Endothelial cell of umbilical vein (primary cell): Measurements from ENCODE around the gene SLC28A2. TPM values are rescaled to one million over a fixed set of nuclear protein-coding genes. Genes with fewer than 3 reads are reported as not detected.

Experiments used
- BruUV-seq: library from RNA; stranded (reverse); fragments of 400-500 nt; replicated peaks from 2 replicates; lab custom pipeline; 2021; lab: Mats Ljungman, UMichigan
- CTCF ChIA-PET: fragments of 300-600, 350-600 bp; sonication (Branson Sonifier 250); formaldehyde crosslinking; loops from one replicate; lab custom pipeline; 2021; ENCODE audit warnings: antibody characterized with exemption, inconsistent platforms; lab: Charles Lee
- POLR2A ChIA-PET: fragments of 300-600, 350-600 bp; sonication (Branson Sonifier 250); formaldehyde crosslinking; loops from one replicate; lab custom pipeline; 2021; ENCODE audit warnings: antibody characterized with exemption, inconsistent platforms; lab: Charles Lee
- DNase-seq: peaks from one replicate; pipeline ENCODE4 v3.0.0-alpha.2; 2011; ENCODE audit warnings: low read depth, low spot score
- FAIRE-seq: peaks from 2 replicates; lab custom pipeline; 2011; peaks lifted over from hg19 to GRCh38; lab: Jason Lieb, UNC
- H2AFZ ChIP-seq: 2 replicates; pipeline ENCODE4 v1.6.0; 2012; ENCODE audit warnings: low read depth, low read length, control low read depth, inconsistent platforms
- H3K27ac ChIP-seq: 2 replicates; pipeline ENCODE4 v1.5.1; 2011; ENCODE audit warnings: low read depth, mild to moderate bottlenecking, control low read depth, low read length, moderate library complexity; ENCODE audit not compliant: insufficient read depth
- H3K27me3 ChIP-seq, 2 experiments: 2 replicates each; pipeline versions ENCODE4 v1.6.0 to v1.6.1; 2011; ENCODE audit warnings: low read length in 2 of 2, mixed read lengths in 1 of 2; ENCODE audit not compliant: control insufficient read depth in 2 of 2, insufficient read depth in 2 of 2
- H3K36me3 ChIP-seq, 2 experiments: 2 replicates in 1 of 2; 3 replicates in 1 of 2; pipeline ENCODE4 v1.5.1; 2011; ENCODE audit warnings: low read length in 2 of 2, mild to moderate bottlenecking in 1 of 2, moderate library complexity in 1 of 2; ENCODE audit not compliant: control insufficient read depth in 2 of 2, insufficient read depth in 2 of 2; ENCODE audit errors: extremely low read depth in 1 of 2
- H3K4me1 ChIP-seq: 3 replicates; pipeline ENCODE4 v1.5.1; 2011; ENCODE audit warnings: mild to moderate bottlenecking, low read length; ENCODE audit not compliant: control insufficient read depth, insufficient read depth; ENCODE audit errors: extremely low read depth
- H3K4me2 ChIP-seq: 2 replicates; pipeline ENCODE4 v1.6.1; 2011; ENCODE audit warnings: low read length, control low read depth, mixed read lengths; ENCODE audit not compliant: insufficient read depth
- H3K4me3 ChIP-seq, 3 experiments: fragments of 200-600 bp in 1 of 3; sonication (generic), shearing (Covaris generic) in 1 of 3; replicated peaks in 1 of 3; 2 replicates each; pipeline ENCODE4 v1.5.1; 2011 to 2016; ENCODE audit warnings: control low read depth in 3 of 3, low read length in 3 of 3, mild to moderate bottlenecking in 2 of 3, inconsistent platforms in 1 of 3, low read depth in 1 of 3, moderate library complexity in 1 of 3; ENCODE audit not compliant: insufficient read depth in 1 of 3
- H3K79me2 ChIP-seq: 2 replicates; pipeline ENCODE4 v1.6.0; 2012; ENCODE audit warnings: low read length, inconsistent platforms; ENCODE audit not compliant: control insufficient read depth, insufficient read depth
- H3K9ac ChIP-seq: replicated peaks from 2 replicates; pipeline ENCODE3; 2011; ENCODE audit warnings: low read length, control low read depth; ENCODE audit not compliant: insufficient read depth; ENCODE audit errors: extremely low read depth
- H3K9me1 ChIP-seq: replicated peaks from 3 replicates; pipeline ENCODE4 v1.6.0; 2011; ENCODE audit warnings: mild to moderate bottlenecking, low read length; ENCODE audit not compliant: control insufficient read depth, insufficient read depth; ENCODE audit errors: extremely low read depth
- H3K9me3 ChIP-seq: replicated peaks from 2 replicates; pipeline ENCODE4 v1.5.1; 2012; ENCODE audit warnings: low read length, inconsistent platforms; ENCODE audit not compliant: control insufficient read depth, insufficient read depth
- H4K20me1 ChIP-seq: replicated peaks from 2 replicates; pipeline ENCODE3; 2011; ENCODE audit warnings: mild to moderate bottlenecking, low read length; ENCODE audit not compliant: control insufficient read depth, insufficient read depth; ENCODE audit errors: extremely low read depth
- EZH2 ChIP-seq: IDR thresholded peaks from 2 replicates; pipeline ENCODE4 v1.6.1; 2012; ENCODE audit warnings: borderline replicate concordance, low read depth, mild to moderate bottlenecking, moderate library complexity, low read length, inconsistent platforms; ENCODE audit not compliant: severe bottlenecking
- FOS ChIP-seq: IDR thresholded peaks from 2 replicates; pipeline ENCODE4 v1.6.1; 2011; ENCODE audit warnings: mild to moderate bottlenecking, low read length, moderate library complexity, borderline replicate concordance; ENCODE audit not compliant: insufficient read depth
- GATA2 ChIP-seq: IDR thresholded peaks from 2 replicates; pipeline ENCODE4 v1.7.0; 2011; ENCODE audit warnings: low read depth, mild to moderate bottlenecking, moderate library complexity, mixed read lengths, low read length; ENCODE audit not compliant: insufficient read length, insufficient read depth
- JUN ChIP-seq: IDR thresholded peaks from 2 replicates; pipeline ENCODE4 v1.6.1; 2011; ENCODE audit warnings: borderline replicate concordance, low read depth; ENCODE audit not compliant: insufficient read length, insufficient read depth
- MYC ChIP-seq: IDR thresholded peaks from one replicate; pipeline ENCODE4 v1.6.1; 2011; ENCODE audit warnings: mild to moderate bottlenecking, low read depth, low read length
- POLR2A ChIP-seq: IDR thresholded peaks from 2 replicates; pipeline ENCODE4 v1.6.1; 2012; ENCODE audit warnings: low read depth, mild to moderate bottlenecking, control low read depth, low read length
- POLR2AphosphoS5 ChIP-seq: IDR thresholded peaks from 2 replicates; pipeline ENCODE4 v1.6.1; 2012; ENCODE audit warnings: low read depth, mild to moderate bottlenecking, control low read depth, low read length, moderate library complexity; ENCODE audit not compliant: insufficient read depth
- dilution Hi-C: fragments of 300-500 bp; cut with MboI; formaldehyde crosslinking; loops from one replicate; pipeline ENCODE4 v1.15.0; 2019; ENCODE audit warnings: low sequenced_read_pairs; ENCODE audit not compliant: extremely low pct_ligation_motif_present
- intact Hi-C: fragments of 100-400 bp; cut with micrococcal nuclease; formaldehyde crosslinking; loops from one replicate; pipeline ENCODE4 v1.10.0; 2022
- polyA plus RNA-seq, 4 experiments: library from polyadenylated mRNA; depleted of rRNA in 3 of 4; stranded (reverse) in 3 of 4; unstranded in 1 of 4; fragments of >200 nt; gene quantifications; 2 replicates each; pipeline versions ENCODE4 v1.2.1 to v1.2.3, GENCODE V29; 2011 to 2012; ENCODE audit warnings: missing spikeins in 1 of 4
- total RNA-seq: library from RNA; stranded (reverse); gene quantifications from 2 replicates; pipeline ENCODE4 v1.2.3, GENCODE V29; 2021
- TF ChIP-seq, protein P1 (sequence below): IDR thresholded peaks from 2 replicates; pipeline ENCODE4 v1.6.1; 2011; ENCODE audit not compliant: insufficient read depth, insufficient read length
- TF ChIP-seq, protein P2 (sequence below), 2 donors: IDR thresholded peaks; 1 replicate in 1 of 2; 2 replicates in 1 of 2; pipeline ENCODE4 v1.5.1; 2011; ENCODE audit warnings: low read length in 2 of 2, mild to moderate bottlenecking in 2 of 2, moderate library complexity in 2 of 2, control low read depth in 1 of 2, inconsistent platforms in 1 of 2, low read depth in 1 of 2; ENCODE audit not compliant: insufficient read depth in 1 of 2; ENCODE audit errors: extremely low read depth in 1 of 2

SLC28A2 gene
- total and polyA plus RNA-seq, 2 donors (not counting 3 experiments of a cell fraction or from before 2014, with no cell fraction given) = not detected

DNA sequence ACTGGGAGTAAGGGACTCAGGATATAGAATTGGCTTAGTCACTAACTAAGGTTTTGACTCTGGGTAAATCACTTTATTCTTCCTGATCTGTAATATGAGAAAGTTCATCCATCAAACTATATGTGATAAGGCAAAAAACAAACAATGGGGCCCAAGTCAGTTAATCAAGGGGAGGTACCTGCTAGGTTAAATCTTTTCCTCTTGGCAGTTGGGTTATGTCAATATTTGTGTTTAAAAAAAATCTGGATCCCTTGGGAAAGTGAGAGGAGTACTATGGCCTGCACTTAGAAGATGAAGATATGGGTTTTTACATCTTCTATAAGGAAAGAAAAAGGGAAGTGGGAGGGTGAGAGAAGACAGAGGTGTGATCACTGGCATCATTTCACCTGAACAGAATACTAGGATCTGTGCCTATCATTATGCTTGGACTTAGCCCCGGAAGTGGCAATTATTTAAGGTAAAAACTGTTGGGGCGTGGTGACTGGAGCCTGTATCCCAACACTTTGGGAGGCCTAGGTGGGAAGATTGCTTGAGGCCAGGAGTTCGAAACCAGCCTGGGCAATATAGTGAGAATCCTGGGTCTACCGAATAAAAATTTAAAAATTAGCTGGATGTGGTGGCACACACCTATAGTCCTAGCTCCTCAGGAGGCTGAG lies 2.8 kb upstream of the SLC28A2 start:
- intact Hi-C loops = no loop called here
- FAIRE-seq (no peak), DNase-seq (no peak)
- Histone ChIP-seq H3K4me1 (no peaks in the 10 kb centered on the region), H3K9ac (no peak overlapping the region), H3K4me3 (no peak overlapping the region), H3K36me3 (no peaks in the 10 kb centered on the region), H3K27me3 (no peaks in the 10 kb centered on the region), H3K27ac (no peak overlapping the region), H2AFZ (no peak overlapping the region), H4K20me1 (no peaks in the 10 kb centered on the region), H3K4me2 (no peak overlapping the region), H3K9me1 (no peaks in the 10 kb centered on the region), H3K79me2 (no peaks in the 10 kb centered on the region), H3K9me3 (no peaks in the 10 kb centered on the region)
- BruUV-seq = no TSS peak
- ChIA-PET CTCF (interaction anchor here (1.3 kb wide), 1 partner anchor 51 kb away, joined by 4 read pairs; no protein-coding TSS in a partner anchor), POLR2A (no interaction called here)
- TF ChIP-seq POLR2A (no peak), MYC (no peak), FOS (no peak)
- TF ChIP-seq, protein P1, sequence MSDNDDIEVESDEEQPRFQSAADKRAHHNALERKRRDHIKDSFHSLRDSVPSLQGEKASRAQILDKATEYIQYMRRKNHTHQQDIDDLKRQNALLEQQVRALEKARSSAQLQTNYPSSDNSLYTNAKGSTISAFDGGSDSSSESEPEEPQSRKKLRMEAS = no peak
- dilution Hi-C loops = no loop called here

DNA sequence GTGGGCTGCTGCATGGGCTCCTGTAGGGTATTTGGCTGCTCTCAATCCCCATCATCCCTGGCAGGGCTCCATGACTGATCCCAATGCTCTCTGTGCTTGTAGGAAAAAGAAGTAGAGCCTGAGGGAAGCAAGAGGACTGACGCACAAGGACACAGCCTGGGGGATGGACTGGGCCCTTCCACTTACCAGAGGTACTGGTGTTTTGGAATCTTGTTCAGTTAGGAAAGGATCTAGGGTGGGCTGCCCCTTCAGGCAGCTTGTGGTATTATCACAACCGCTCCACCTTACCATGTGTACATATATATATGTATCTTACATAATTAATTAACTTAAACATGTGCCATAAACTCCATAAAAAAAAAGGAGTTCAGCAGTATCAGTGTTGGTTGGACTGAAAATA lies 1.3 kb downstream of the SLC28A2 start:
- Histone ChIP-seq H3K9me1 (no peaks in the 10 kb centered on the region), H3K4me1 (no peaks in the 10 kb centered on the region), H3K27ac (no peak overlapping the region), H4K20me1 (no peaks in the 10 kb centered on the region), H3K27me3 (no peaks in the 10 kb centered on the region), H3K4me2 (no peak overlapping the region), H2AFZ (no peak overlapping the region), H3K36me3 (no peaks in the 10 kb centered on the region), H3K9ac (no peak overlapping the region), H3K9me3 (no peaks in the 10 kb centered on the region), H3K4me3 (no peak overlapping the region), H3K79me2 (no peaks in the 10 kb centered on the region)
- intact Hi-C loops (no loop called here), dilution Hi-C loops (no loop called here)
- TF ChIP-seq MYC = no peak
- TF ChIP-seq, protein P2, sequence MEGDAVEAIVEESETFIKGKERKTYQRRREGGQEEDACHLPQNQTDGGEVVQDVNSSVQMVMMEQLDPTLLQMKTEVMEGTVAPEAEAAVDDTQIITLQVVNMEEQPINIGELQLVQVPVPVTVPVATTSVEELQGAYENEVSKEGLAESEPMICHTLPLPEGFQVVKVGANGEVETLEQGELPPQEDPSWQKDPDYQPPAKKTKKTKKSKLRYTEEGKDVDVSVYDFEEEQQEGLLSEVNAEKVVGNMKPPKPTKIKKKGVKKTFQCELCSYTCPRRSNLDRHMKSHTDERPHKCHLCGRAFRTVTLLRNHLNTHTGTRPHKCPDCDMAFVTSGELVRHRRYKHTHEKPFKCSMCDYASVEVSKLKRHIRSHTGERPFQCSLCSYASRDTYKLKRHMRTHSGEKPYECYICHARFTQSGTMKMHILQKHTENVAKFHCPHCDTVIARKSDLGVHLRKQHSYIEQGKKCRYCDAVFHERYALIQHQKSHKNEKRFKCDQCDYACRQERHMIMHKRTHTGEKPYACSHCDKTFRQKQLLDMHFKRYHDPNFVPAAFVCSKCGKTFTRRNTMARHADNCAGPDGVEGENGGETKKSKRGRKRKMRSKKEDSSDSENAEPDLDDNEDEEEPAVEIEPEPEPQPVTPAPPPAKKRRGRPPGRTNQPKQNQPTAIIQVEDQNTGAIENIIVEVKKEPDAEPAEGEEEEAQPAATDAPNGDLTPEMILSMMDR (IDR thresholded peaks at IDR 0.05; ENCODE audit: extremely low read depth in 1 of 2, insufficient read depth in 1 of 2, low read depth in 1 of 2, low read length in 2 of 2) = peak in 1 of 2 donors; percentile 30
- TF ChIP-seq POLR2AphosphoS5 = no peak
- TF ChIP-seq GATA2 = no peak
- no peak for TF ChIP-seq JUN
- no peak for TF ChIP-seq POLR2A
- TF ChIP-seq EZH2 = no peak
- TF ChIP-seq, protein P1 = no peak
- TF ChIP-seq FOS = no peak
- ChIA-PET CTCF (interaction anchor here (1.2 to 2.3 kb wide), 6 partner anchors 12 to 247 kb away, joined by 3 to 6 read pairs (median 4); no protein-coding TSS in a partner anchor), POLR2A (no interaction called here)
- DNase-seq (no peak), FAIRE-seq (no peak)
- BruUV-seq = no TSS peak
